IPS-NIHi7 (cell line): ENCODE measurements around the gene ACACA.
"Not testable (repeated sequence)": the region's sequence is repeated elsewhere in the genome, so short reads cannot be mapped to it uniquely, and the experiment has no call there.

Experiments used
- DNase-seq: peaks from one replicate; pipeline ENCODE4 v3.0.0; 2012; ENCODE audit warnings: mixed read lengths; ENCODE audit errors: extremely low spot score

ACACA gene

DNA sequence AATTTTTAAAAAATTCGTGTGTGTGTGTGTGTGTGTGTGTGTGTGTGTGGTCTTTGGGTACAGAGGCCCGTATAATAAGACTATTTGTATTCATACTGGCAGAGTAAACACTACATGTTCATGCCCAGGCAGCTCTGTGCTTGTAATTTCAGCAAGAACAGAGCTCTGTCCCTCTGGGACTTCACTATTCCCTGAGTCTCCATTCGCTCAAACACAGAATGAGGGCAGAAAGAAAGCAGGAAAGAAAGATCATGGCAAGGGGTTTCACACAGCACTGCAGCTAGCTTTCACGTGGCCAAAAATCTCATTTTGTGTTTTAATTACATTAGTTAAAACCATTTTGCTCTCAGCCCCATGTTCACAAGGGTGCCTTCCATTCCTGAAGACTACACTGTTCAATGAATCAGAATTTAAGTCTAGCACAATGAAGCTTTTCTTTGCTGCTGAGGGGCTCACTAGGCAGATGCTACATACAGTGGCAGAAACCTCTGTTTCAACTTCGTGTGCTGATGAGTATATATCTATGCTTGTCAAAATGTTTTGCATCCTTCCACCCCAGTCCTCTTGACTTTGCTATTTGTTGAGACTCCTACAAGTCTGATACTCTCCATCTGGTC, 229.3 kb downstream of the ACACA start:
- DNase-seq, result no peak

DNA sequence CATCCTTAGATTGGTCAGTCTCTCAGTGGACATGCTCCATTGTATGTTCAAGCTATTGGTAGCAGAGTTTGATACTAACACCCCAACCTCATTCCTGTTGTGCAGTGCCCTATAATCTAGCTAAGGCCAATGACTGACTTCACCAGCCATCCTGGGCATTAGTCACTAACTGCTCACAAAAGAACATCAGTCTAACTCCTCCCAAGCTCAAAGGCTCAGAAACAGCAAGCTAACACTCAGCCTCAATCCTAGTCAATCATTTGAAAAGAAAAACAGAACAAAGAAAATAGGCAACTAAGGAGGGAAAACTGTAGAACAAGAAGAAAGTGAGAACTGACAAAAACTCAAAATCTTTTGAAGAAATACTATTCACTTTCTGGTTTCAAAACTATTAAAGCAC, 229.9 kb downstream of the ACACA start:
- no peak for DNase-seq

DNA sequence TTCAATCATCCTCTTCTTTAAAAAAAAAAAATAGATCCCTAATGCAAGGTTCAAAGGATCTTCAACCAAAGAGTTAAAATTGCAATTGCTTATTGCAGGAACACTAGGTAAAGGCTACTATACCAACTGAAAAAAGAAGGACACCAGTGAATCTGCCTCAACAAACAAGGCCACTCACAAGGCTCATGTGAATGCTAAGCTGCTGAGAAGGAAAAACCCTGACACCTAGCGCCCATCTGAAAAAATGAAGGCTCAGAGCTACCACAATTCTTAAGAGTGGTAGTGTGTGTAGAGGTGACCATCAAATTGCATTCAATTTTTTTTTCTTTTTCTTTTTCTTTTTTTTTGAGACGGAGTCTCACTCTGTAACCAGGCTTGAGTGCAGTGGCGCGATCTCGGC, 232.4 kb downstream of the ACACA start:
- peak; percentile 68 for DNase-seq

DNA sequence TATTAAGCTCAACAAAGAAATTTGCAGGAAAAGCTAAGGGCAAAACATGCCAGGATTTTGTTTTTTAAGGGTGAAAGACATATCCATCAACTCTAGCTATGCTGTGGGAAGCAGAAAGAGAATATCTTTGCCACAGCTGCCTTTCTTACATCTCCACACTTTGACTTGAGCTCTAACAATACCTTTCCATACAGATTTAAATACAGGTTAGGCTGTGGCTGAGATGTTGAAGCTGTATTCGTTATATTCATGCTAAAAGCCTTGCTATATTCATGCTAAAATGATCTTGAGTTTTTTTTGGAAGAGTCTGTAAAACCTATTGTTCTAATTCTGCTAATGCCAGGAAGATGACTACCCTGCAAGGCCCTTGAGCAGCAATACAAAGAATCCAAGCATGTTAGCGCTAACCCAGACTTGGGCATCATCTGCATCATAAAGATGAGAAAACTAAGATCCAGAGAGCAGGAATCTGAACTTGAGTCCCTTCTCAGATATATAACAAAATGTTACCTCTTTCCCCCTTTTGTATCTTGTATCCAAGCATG, 235.7 kb downstream of the ACACA start:
- peak; percentile 14 for DNase-seq

DNA sequence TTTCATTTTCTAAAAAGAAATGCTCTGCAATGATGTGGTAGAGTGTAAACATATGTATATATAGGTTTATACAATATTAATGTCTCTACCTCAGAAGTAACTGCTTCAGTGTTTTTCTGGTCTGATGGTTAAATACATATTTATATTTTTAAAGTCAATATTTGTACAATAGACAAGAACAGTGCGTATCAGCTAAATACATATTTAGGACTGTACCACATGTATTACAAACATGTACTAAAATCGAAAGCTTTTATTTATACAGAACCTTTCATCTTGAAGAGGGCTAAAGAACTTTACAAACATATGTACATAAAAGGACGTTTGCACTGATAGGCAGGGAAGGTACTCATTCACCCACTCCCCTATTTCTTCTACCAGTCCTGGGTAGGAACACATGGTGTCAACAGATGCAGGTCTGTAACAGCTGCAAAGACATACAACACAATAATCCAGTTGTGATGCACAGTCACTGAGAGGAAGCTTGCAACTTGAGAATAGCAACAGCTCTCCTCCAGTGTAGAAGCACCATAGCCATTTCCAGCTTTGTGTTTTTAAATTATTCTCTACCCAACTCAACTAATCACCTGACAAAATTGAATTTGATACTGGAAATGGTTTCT, 237.8 kb downstream of the ACACA start:
- DNase-seq, result no peak

DNA sequence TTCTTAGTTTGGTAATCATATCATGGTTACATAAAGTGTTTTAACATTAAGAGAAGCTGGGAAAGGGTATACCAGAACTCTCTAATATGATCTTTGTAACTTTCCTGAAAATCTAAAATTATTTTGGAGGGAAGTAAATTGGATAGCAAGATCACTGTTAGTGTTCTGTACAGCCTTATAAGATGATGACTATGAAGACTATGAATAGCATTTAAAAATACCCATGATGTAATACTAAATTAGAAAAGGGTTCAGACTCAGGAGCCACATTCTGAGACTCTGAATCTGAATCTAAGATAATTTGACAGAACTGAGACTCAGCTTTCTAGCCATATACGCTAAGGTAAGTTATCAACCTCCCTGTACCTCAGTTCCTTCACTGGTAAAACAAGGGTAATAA, 238.9 kb downstream of the ACACA start:
- DNase-seq, result no peak

DNA sequence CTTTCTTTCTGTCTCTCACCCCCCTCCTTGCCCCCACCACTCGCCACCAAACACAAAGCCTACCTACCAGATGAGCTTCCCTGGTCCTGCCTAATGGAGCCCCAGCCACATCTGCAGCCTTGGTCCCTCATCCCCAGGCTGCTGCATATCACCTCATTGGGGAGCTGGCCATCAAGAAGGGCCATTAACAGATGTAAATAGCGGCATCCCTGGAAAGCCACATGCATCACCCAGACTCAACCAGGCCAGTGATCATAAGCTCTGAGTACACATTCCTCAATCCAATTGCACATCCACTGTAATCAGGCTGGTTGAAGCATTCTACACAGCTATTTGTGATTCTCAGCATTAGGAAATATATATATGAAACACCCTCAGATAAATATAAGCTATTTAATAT, 242.6 kb downstream of the ACACA start:
- no peak for DNase-seq

DNA sequence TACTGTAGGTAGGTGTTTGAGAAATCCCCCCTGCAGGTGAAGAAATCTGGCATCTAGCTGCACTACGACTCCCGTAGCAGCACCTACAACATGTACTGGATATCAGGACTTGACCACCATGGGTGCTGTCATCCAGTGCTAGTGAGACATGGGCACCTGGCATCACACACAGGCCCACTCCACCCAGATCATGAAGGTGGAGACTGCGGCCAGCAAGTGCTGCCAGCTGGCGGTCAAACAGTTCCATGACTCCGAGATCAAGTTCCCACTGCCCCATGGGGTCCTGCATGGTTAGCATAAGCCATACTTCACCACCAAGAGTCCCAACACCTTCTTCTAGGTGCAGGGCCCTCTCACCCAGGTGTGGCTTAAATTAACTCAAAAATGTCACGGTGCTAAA, 243.8 kb downstream of the ACACA start:
- DNase-seq, result peak; percentile 19

DNA sequence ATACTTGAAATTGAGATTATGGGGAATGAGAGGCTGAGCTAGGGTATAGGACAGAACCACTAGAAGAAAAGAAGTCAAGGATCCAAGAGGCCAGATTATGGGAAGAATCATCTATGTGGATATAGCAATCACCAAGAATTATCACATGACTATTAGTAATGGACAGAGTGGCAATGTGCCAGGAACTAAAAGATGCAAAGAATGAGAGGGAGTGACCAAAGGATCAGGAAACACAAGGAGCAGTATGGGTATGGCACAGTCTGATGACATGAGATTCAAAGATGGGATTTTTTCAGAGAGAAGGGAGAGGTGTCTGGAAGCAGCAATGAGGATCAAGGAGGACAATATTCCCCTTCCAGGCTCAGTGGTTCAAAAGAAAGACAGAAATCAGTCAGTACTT, 245.7 kb downstream of the ACACA start:
- no peak for DNase-seq

DNA sequence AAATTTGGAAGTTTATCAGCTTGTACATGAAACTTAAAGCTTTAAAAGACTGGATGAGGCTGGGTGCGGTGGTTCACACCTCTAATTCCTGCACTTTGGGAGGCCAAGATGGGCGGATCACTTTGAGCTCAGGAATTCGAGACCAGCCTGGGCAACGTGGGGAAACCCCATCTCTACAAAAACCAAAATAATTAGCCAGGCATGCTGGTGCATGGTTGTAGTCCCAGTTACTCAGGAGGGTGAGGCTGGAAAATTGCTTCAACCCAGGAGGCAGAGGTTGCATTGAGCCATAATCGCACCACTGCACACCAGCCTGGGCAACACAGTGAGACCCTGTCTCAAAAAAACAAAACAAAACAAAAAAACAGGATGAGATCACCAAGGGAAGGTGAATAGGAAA, 248.3 kb downstream of the ACACA start:
- no peak for DNase-seq

DNA sequence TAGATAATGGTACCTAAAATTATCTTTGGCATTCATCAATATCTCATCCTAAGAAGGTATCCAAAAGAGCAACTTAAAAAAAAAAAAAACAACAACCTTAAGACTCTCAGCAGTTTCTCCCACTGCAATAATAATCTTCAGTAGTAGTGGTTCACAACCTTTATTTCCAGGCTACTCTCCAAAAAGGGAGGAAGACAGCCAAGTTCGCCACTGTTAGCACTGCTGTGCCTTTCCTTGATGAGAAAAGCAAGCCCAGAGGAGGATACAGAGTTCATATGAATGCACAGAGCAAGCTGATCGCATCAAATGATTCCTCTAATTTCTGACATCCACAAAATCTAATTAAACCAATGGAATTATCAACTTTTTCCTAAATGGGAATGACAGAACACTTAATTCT, 258.5 kb downstream of the ACACA start:
- DNase-seq, result no peak

DNA sequence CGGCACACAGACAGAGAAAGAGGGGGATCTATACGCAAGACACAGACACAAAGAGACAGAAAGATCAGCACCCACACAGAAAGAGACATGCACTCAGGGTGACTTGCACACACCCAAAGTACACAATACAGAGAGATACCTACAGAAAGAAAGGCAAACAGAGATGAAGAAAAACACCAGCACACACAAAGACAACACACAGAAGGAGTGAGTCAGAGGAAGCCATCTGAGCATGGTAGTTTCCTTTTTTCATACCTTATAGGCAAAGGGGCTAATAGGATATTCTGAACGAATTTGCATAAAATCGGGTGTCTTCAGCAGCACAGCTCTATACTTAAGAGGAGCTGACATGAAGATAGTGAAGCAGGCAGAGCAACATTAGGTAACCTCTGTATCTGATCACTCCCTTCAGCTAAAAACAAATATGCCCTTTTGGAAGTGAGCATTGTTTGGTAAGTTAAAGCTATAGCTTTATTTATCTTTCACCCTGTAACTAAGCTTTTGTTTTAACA, 259.3 kb downstream of the ACACA start:
- DNase-seq, result no peak

DNA sequence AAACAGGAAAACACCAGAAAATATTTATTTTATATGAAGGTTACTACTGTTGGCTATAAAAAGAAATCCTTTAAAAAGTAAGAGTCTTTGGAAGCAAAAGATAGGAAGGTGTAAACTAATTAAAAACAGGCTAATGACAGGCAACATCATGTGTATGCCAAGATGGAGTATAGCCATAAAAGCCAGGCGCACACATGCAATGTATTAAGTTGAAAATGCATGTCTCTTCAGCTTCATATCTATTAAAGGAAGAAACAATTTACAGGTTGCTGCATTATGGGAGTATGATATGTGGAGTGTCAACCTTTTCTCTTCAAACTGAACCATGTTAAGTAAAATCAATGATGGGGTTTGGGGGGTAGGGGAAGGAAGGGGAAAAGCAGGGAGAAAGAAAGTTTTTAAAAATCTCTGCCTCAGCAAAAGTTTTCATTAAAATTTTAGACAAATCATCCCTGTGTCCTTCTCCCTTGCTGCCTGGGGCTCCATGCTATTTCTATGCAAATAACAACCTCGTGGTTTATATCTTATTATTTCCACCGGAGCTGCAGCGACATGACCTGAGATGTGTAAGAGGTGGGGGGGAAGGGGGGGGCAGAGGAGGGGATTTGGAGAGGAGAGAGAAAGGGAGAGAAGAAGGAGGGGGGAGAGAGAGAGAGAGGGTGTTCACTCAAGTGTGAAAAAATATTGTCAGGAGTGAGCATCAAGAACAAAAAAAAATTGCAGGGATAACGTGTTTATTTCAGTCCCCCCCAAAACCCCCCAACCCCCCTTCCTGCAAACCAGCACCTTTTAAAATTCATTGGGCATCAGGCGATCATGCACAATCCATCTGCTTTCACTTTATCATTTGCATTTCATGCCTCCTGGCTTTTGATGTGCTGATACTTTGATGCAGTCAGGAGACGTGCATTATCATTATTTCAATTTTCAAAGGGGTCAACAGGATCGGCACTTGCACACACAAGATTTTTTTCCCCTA, 260.3 kb downstream of the ACACA start:
- no peak for DNase-seq

DNA sequence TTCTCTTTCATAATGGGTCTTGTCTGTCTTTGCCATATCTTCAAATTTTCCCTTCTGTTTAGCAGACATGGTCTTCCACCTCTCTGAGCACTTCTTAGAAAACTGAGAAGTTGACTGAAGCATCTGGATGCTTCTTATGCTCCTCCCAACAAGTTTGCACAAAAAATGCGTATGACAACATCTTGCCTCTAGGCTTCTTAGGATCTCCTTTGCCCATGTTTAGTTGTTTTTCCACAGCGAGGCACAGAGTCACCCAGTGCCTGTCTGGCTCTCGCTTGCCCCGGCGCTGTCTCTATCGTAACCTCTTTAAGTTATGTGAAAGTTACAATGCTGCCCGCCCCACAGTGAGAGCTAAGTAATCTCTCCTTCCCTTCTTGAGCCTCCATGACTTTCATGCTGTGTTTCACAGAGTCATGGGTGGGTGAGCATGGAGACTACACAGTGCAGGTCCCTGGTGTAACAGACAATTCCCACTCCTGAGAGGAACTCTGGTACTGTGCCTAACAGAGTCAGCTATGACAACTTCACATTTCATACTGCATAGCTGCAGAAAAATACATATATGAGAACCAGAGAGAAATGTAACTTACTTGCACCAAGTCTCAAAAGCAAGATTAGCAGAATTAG, 262.4 kb downstream of the ACACA start:
- no peak for DNase-seq

DNA sequence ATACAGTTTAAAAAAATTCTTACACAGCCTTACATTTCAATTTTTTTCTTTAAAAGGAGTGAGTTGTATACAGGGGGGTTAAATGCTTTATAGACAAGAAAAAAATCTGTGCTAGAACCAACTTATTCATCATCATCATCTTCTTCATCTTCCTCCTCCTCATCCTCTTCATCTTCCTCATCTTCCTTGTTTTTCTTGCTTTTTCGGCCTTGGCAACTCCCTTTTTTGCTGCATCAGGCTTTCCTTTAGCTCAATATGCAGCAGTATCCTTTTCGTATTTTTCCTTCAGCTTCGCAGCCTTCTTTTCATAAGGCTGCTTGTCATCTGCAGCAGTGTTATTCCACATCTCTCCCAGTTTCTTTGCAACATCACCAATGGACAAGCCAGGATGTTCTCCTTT, 263.1 kb downstream of the ACACA start:
- DNase-seq, result not testable (repeated sequence)

DNA sequence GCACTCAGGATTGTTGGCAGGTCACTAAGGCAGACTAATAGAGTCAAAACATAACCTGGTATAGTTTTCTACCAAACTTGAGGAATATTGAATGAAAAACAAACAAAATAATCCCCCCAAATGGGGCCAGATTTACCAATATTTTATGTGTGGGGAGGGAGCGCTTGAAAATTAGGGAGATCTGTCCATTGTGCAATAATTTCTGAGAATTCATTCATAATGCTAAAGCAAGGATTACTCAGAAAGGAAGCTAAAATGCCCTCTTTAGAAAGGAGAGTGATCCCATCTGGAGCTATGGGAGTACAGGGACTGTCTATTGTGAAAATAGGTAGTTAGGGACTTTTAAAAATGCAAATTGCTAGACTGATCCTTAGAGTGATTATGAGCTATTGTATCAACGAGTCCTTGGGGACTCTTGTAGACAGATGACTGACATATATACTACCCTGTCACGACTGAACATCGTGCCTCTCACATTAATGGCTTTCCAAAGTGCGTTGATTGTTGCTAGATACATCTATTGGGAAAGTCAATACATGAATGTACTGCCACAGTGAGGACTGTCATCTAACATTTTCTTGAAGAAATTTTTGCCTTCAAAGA, 264.2 kb downstream of the ACACA start:
- DNase-seq, result no peak

DNA sequence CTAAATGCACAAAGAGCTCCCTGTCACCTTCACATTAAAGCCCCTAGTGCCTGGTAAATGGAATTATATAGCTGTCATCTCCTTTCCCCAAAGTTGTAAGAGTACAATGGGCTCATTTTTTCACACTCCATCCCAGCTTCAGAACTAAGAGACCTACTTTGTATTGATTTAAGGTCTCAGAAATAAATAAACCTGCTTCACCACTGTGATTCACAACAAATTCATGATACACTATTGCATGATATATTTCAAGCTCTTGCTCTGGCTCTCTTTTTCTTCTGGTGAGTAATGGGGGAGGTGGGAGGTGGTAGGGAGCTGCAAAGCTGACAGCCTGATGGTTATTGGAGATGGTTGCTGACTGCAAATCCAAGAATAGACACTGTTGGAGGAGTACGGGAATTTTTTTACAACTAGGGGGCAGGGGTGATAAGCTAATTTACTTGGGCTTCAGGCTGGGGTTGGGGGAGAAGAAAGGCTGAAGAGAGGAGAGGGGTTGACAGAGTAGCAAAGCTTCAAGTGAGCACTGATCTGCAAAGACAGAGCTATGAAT, 268.0 kb downstream of the ACACA start:
- no peak for DNase-seq

DNA sequence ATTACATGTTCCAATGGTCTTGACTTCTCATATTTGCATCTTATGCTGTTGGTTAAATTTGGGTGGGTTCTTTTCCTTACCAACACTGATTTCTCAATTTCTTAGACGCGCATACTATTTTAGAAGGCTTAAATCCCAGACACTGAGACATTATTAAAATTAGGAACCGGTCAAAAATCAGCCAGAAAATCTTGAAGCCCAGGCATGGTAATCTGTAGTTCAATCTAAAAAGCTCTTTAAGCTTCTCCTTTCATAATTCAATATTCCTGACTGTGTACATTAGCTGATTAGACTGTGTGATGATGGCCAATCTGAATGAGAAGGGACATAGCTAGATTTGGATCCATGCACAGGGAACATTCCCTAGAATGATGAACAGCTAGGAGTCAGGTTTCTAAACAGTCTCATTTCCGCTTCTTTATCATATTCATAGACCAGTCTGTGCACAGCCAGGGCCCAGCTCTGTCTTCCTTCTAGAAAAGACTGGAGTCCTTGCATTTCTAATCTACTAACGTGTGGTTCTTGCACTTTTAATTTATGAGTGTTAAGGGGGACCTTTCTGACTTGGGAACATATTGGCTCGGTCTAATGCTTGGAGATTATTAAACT, 268.6 kb downstream of the ACACA start:
- no peak for DNase-seq

DNA sequence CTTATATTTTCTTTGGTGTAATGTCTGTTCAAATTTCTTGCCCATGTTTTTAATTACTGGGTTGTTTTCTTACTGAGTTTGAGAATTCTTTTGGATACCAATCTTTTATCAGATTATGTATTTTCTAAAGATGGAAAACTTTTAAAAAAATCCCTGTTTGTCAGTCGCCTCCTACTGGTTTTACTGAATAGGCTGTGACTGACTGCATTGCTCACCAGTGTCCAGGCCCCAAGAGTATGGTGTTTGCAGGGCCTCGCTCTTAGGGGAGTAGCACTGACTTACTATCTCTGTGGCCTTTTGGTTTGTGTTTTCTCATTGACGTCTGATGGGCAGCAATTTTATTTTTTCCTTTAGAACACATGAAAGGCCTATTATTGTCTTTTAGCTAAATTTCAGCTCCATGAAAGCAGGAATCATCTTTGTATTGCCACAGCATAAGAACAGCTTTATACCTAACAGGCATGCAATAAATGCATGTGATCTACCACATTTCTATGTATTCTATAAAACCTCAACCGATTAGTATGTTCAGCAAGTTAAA, 269.5 kb downstream of the ACACA start:
- peak; percentile 32 for DNase-seq

DNA sequence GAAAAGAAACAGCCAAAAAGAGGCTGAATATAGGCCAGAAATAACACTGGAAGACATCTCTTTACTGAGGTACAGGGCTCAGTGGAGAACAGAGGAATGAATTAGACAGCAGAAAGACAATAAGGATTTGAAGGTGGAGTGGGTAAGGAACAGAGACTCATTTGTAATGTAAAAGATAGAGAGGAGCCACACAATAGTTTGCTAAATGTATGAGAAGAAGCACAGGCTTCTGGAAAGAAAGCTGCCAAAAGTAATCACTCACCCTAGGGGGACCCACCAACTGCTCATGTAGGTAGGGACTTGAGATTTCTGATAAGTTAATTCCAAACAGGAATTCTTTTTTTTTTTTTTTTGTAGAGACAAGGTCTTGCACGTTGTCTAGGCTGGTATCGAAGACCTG, 271.1 kb downstream of the ACACA start:
- no peak for DNase-seq
